Stimulated activated CD8-positive, alpha-beta memory T cell treated with anti-CD3 and anti-CD28 coated beads, Interleukin-7, amount 100 ng/mL, for 48 hours (primary cell): ENCODE measurements around the gene GUCY1A2.

Experiments used
- DNase-seq, 2 donors: peaks; one replicate each; pipeline ENCODE4 v3.0.0-alpha.2; 2020; ENCODE audit warnings: low read depth in 1 of 2; ENCODE audit errors: extremely low read depth in 1 of 2

Gene GUCY1A2

DNA sequence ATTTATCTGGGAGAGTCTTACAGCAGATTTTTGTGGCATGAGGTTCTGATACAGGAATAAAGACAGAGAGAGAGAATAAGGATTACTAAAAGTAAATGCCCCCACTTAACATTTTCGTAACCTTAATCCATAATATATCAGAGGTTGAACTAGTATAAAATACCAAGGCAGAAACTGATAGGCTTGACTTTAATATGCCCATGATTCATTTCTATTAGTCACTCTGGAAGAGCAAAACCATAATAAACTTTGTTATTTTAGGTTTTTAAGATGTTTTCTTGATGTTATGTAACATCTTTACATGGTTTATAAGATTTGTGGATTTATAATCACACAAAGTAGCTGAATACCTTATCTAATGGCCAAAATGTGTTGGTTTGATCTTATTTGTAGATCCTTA, 19.1 kb downstream of the GUCY1A2 start:
- DNase-seq, result no peak

- no peak for DNase-seq
Measured at GRCh38 chr11:106998916-106999188, 19.4 kb downstream of the GUCY1A2 start.

- no peak for DNase-seq
Measured at GRCh38 chr11:106998116-106998915, 20.0 kb downstream of the GUCY1A2 start.

DNA sequence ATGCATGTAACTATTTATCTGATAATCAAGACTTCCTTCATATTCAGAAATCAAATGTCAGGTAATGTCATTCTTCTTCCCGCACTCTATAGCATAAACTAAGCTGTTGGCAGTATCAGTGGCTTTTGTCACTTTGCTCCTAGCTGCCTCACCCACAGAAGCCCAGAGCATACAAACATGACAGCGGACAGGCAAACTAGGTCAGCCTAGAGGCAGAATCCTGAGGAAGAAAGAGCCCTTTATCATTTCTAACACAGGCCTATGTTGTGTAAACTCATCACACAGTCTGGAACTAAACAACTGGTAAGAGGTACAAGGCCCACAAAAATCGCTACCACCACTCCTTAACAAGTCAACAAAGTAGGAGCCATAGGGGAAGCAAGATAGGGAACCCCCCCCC, 21.0 kb downstream of the GUCY1A2 start:
- DNase-seq, result no peak

DNA sequence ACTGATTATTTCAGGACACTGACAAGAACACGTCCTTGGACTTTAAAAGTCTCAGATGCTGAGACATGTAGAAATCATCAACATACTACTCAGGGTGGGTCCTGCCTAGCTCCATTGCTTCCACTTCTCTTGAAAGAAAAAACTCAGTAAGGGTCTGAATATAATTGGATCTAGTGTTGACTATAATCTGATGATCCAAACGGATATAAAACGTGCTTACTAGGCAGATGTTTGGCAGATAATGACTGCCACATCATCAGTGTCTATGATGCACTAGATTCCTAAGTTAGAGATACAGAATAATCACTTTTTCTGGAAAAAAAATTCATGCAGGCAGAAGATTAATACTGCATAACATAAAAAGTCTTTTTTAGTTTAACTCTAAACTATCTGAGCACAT, 21.6 kb downstream of the GUCY1A2 start:
- no peak for DNase-seq

DNA sequence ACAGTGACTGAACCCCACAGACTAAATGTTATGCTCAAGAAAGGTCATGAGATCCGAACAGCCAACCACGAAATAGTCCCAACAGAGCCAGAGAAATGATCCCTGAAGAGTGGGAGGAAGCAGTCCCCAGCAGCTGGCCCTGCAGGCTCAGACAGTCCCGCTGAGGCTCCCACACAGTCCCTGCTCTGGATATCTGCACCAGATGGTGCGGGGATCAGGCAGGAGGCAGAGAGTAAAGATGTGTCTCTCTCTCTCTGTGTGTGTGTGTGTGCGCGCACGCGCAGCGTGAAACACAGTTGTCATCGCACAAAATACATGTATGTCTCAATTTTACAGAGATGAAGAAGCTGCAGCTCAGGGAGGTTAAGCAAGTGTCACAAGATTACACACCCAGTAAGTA, 27.9 kb downstream of the GUCY1A2 start:
- DNase-seq, result no peak

GRCh38 chr11:106989078-106989455, 29.2 kb downstream of the GUCY1A2 start:
- no peak for DNase-seq

DNA sequence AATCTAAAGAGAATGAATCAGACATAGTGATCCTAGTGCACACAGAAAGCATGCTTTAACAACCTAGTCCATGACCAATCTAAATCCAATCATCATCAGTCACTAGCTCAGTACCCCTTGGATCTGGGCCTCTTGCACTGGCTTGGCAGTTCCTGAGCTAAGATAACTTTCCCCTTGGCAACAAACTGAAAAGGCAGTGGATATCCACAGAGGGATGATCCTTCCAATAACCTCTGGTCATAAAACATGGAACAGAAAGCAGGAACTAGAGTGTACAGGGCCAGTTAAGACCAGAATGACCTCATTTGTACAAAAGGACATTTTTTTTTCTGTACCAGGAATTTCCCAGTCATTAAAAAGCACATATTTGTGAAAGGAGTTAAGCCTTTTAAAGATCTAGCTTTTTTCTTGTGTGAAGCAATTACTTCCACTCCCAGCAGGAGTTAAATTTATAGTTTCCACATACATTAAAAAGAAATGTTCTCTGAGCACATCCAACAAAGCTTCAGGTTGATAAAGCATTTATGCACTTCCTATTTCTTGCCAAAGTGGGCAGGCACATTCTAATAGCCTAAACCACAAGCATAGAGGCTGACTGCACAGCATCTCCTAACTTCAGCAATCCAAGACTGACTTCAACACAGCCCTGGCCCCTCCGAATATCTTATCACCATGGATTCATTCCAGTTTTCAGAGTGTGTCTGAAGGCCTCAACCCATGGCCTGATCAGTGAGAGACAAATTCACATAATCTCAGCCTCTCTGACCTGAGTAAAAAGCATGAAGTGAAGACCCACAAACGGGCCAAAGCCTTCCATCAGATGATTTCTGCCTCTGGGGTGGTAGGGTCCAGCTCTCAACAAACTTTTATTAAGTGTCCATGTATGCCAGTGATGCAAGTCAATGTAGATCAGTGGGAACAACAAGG, 29.9 kb downstream of the GUCY1A2 start:
- no peak for DNase-seq

DNA sequence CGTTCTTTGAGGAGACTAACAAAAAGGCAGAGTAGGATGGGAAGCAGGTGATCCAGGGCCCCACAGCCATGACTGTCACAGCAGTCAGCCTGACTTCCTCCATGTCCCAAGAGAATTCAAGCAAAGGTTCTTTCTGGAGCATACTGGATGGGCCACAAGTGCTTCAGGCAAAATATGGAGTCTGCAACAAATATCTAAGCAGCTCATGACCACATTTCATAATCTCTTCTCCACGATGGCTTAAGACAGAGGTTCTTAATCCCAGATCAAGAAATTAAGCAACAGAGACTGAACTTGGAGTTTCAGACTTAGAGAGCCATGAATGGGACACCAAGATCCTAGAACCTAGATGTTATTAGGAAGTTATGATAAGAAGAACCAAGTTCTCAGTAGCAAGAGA, 31.6 kb downstream of the GUCY1A2 start:
- no peak for DNase-seq

DNA sequence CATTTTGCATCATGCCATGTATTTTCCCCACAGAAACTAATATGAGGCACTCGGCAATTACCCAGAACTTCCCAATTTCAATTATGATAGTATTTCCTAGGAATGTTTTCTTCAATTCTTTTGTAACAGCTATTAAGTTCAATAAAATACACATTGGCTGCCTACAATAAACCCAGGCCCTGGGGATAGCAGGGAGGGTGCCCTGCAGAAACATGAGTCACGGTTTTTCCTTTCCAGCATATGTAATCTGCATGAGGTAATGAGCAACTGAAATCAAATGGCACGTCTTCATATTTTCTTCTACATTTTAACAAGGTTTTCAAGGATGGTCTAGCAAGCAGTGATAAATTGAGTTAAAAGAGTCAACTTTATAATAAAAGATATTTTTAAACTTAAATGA, 32.0 kb downstream of the GUCY1A2 start:
- DNase-seq, result no peak

GRCh38 chr11:106983991-106984390, 34.3 kb downstream of the GUCY1A2 start:
- no peak for DNase-seq

- no peak for DNase-seq
Measured at GRCh38 chr11:106983261-106983660, 35.0 kb downstream of the GUCY1A2 start.

- DNase-seq, result no peak
Measured at GRCh38 chr11:106974831-106975230, 43.4 kb downstream of the GUCY1A2 start.

DNA sequence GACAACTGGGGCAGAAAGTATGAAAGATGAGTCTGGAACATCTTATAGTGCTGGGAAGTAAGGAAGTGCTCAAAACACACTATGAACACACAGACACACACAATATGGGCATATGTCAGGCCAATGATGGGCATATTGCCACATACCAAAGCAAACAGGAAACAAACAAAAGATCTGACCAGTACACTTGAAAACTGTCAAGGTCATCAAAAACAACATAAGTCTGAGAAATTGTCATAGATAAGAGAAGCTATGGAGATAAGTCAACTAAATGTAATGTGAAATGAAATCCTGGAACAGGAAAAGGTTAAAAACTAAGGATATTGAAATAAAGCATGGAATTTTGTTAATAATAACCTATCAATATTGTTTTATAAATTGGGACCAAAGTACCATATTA, 46.4 kb downstream of the GUCY1A2 start:
- no peak for DNase-seq

DNA sequence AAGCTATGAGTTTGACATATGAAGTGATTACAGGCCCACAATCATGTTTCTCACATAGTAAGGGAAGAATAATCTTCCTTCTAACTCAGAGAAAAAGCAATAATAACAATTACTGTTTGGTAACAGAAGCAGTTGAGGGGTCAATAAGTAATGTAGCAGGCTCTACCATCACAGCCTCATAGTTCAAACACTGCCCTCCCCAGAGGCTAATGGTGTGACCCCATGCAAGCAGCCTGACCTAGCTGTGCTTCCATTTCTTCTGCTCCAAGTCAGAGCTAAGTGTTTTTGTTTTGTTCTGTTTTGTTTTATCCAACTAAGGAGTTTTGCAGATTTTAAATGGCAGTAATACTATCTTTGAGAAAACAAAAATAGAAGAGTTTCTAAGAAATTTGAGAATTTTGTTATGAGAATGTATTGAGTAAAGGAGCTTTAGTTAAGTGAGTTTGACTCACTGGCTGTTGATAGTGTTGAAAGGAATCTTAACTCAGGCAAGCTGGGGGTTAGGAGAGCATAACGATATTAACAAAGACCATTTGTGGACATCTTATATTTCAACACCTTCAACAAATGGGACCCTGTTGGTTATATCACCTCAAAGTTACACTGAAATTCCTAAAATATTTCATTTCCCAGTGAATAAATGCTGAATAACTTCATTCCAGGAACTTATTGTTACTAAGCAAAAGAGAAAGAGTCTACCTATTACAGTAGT, 48.5 kb downstream of the GUCY1A2 start:
- DNase-seq, result no peak

- DNase-seq, result no peak
Measured at GRCh38 chr11:106962995-106963394, 55.3 kb downstream of the GUCY1A2 start.

DNA sequence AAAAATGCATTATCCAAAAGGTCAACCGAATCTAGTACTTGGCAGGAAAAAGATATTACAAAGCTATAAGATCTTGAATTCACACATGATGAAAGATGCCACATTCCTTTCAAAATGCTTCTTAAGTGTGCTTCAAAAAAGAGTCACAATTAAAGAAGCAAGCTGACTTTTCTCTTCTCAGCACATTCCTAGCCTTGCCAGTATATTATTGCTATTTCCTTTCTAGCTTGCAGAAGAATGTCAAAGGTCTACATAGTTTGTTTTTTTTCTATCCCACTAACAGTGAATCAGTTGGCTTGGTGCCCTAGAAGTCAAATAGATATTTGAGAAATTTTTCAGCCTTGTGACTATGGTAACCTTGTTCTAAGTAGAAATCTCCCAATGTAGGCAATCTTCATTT, 56.8 kb downstream of the GUCY1A2 start:
- DNase-seq, result no peak

DNA sequence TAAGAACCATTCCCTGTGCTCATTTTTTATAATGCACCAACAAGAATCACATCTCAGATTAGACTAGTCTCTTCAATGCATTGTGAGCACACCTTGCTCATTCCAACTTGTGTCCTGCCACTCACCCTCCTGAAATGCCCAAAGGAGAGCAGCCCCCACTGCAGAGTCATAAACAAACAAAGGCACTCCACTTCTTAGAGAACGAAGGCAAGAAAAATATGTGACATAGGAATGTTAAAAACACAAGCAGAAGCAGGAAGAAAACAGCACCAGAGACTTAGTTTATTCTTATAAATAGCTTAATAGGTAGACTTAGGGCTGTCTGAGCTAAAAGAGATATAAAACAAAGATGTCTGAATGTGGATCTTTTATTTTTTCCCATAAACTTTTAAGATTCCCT, 57.2 kb downstream of the GUCY1A2 start:
- DNase-seq, result no peak

GRCh38 chr11:106959800-106960199, 58.5 kb downstream of the GUCY1A2 start:
- DNase-seq, result no peak

DNA sequence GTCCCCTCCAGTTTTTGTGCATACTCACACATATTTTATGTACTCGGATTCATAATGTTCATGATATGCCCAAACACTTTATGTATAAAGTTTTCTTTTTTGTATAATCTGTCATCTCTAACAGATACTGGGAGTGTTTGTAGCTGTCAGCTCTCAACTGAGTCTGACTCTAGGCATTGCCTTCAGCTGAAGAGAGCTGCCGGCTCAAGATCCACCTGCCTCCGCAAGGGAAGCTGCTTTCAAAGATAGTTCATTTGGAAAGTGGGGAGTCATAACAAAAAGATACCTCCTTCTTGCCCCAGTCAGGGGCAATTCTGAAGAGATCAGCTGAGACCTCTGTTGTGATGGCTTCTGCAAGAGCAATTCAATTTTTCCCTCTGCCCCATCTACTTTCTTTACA, 58.9 kb downstream of the GUCY1A2 start:
- DNase-seq, result no peak

DNA sequence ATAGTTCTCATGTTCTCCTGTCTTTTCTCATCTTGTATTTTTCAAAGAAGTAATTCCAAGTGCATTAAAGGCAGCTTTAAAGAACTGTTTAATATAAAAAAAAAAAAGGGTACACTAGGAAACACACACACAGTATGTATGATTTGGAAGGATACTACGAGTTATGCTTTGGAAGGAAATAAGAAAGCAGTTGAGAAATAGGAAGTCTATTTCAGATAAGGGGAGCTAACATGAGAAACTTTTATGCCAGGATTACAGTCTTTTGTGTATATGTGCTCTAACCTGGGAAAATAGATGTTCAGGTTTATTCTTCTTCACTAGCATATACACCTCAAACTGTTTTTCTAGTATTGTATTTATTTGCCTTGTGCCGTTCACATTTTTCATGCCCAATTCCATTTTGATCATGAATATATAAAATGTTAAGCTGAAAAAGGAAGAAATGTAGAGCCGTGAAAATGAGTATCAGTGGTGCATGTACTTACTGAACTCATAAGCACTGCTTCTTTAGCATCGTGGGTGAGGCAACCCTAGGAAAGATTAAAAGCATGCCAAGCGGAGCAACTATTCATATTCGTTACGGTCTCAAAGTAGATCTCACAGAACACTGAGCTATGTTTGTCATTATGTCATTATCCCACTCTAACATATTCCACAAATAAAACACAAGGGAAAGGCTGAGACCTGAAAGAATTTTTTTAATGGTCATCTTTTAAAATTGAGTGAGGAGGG, 59.6 kb downstream of the GUCY1A2 start:
- no peak for DNase-seq
